ENCODE data around the gene GAS7. TPM values are rescaled to one million over a fixed set of nuclear protein-coding genes. Genes with fewer than 3 reads are reported as not detected.
"Not testable (repeated sequence)": the region's sequence is repeated elsewhere in the genome, so short reads cannot be mapped to it uniquely, and the experiment has no call there.

Gene GAS7
- total RNA-seq, 1 experiment from 2014 or later, result 4.1 TPM

DNA sequence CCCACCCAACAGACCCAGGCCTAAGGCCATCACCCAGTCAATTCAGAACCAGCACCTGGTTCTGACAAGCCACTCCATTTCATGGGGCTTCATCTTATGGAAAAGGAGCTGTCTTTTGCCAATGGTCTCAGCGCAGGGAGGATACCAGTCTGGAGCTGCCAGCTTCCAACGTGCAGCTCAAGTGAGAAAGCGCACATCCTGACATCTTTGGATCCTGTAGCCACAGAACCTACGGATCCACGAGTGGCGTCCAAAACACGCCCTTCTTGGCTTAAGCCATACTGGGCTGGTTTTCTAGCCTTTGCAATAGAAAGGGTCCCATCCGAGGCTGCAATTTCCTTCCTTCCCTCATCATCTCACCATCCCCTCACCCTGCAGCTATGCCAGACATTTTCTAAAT, 101.8 kb downstream of the GAS7 start:
- CTCF ChIA-PET, result no interaction called here
- RAD21 ChIA-PET (ENCODE audit: low non-redundant PET in 1 of 2, low total read pairs in 2 of 2, uncharacterized antibody in 2 of 2, unreplicated experiment in 2 of 2), result no interaction called here
- Histone ChIP-seq H3K36me3 (ENCODE audit: control insufficient read depth in 1 of 2, insufficient read depth in 2 of 2, low read length in 2 of 2) (no peaks in the 10 kb centered on the region), H3K79me2 (ENCODE audit: insufficient read depth, low read length) (no peaks in the 10 kb centered on the region), H4K20me1 (ENCODE audit: insufficient read depth) (no peaks in the 10 kb centered on the region; the same call in 1 of the 2 replicates), H3K4me1 (ENCODE audit: control insufficient read depth in 1 of 2, insufficient read depth in 2 of 2, low read length in 2 of 2) (peaks cover 23 to 41% of the 10 kb centered on the region in 2 experiments), H3K27ac (ENCODE audit: low read depth, low read length) (no peak overlapping the region), H3K4me3 (replicated peaks in 1 of 2; ENCODE audit: low read depth in 1 of 2, low read length in 2 of 2) (no peak overlapping the region), H3K9me2 (ENCODE audit: insufficient read depth) (no peaks in the 10 kb centered on the region), H3K4me2 (ENCODE audit: low read length) (no peak overlapping the region), H3K9me3 (ENCODE audit: control insufficient read depth in 1 of 2, insufficient read depth in 1 of 2, low read depth in 1 of 2, low read length in 2 of 2) (no peaks in the 10 kb centered on the region), H3K27me3 (ENCODE audit: insufficient read depth, low read length) (no peaks in the 10 kb centered on the region; the same call in 1 of the 2 replicates), H3K9ac (ENCODE audit: low read length) (no peak overlapping the region), H2AFZ (ENCODE audit: low read depth, low read length, poor library complexity, severe bottlenecking) (no peak overlapping the region)
- intact Hi-C loops (cut with micrococcal nuclease), result no loop called here
- no peak for DNase-seq (ENCODE audit: low read depth, low spot score)
- BruUV-seq (replicated peaks), result no TSS peak
- TF ChIP-seq EGR1 (IDR thresholded peaks at IDR 0.05; ENCODE audit: low read depth) (no peak), SP1 (IDR thresholded peaks at IDR 0.05; ENCODE audit: low read depth) (no peak), EZH2phosphoT487 (IDR thresholded peaks at IDR 0.05; ENCODE audit: borderline replicate concordance) (no peak), YY1 (IDR thresholded peaks at IDR 0.05; ENCODE audit: extremely low read depth, insufficient replicate concordance, low read depth, low read length) (no peak), CBX3 (IDR thresholded peaks at IDR 0.05; ENCODE audit: low read depth) (no peak), ZFX (IDR thresholded peaks at IDR 0.05) (no peak), EZH2 (IDR thresholded peaks at IDR 0.05) (no peak), SRF (IDR thresholded peaks at IDR 0.05; ENCODE audit: low read depth) (no peak)
- ATAC-seq, result no peak
- POLR2A ChIA-PET, result no interaction called here

DNA sequence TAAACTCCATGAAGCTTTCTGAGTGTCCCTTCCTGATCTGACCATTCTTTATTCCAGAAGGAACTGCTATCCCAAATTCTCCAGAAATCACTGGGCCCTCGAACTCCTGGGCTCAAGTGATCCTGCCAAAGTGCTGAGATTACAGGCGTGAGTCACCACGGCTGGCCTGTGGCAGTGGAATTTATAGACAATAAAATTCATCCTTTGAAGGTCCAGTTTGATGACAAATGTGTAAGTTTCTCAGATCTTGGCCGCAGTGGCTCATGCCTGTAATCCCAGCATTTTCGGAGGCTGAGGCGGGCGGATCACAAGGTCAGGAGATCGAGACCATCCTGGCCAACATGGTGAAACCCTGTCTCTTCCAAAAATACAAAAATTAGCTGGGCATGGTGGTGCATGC, 103.1 kb downstream of the GAS7 start:
- DNase-seq (ENCODE audit: low read depth, low spot score), result peak; percentile 82
- BruUV-seq (replicated peaks), result not testable (repeated sequence)

More for the DNA sequence above, 103.1 kb downstream of the GAS7 start:
- TF ChIP-seq FOSL1 (IDR thresholded peaks at IDR 0.05; ENCODE audit: low read depth) (peak; percentile 84), CBX3 (IDR thresholded peaks at IDR 0.05; ENCODE audit: low read depth) (peak; percentile 82), SIN3A (IDR thresholded peaks at IDR 0.05; ENCODE audit: low read depth) (peak; percentile 75), TCF7L2 (IDR thresholded peaks at IDR 0.05; ENCODE audit: borderline replicate concordance, extremely low read depth, insufficient read depth, insufficient read length) (peak; percentile 90), JUND (IDR thresholded peaks at IDR 0.05) (peak; percentile 89), CEBPB (IDR thresholded peaks at IDR 0.05; ENCODE audit: low read depth) (peak; percentile 60), EGR1 (IDR thresholded peaks at IDR 0.05; ENCODE audit: low read depth) (0 out of 2 replicates have a peak, but pooled peaks have one; percentile 31), SP1 (IDR thresholded peaks at IDR 0.05; ENCODE audit: low read depth) (peak; percentile 67), RAD21 (IDR thresholded peaks at IDR 0.05; ENCODE audit: low read depth) (peak; percentile 33)
- TF ChIP-seq, protein P1, sequence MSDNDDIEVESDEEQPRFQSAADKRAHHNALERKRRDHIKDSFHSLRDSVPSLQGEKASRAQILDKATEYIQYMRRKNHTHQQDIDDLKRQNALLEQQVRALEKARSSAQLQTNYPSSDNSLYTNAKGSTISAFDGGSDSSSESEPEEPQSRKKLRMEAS (IDR thresholded peaks at IDR 0.05), result peak; percentile 54; the same call in 1 of the 2 replicates
- Histone ChIP-seq H3K4me2 (ENCODE audit: low read length) (peak overlapping the region; percentile 37), H3K27me3 (ENCODE audit: insufficient read depth, low read length) (peaks cover 10% of the 10 kb centered on the region; the same call in 1 of the 2 replicates), H3K4me1 (ENCODE audit: control insufficient read depth in 1 of 2, insufficient read depth in 2 of 2, low read length in 2 of 2) (peaks cover 23 to 37% of the 10 kb centered on the region in 2 experiments)
- H3K9me2 ChIP-seq (ENCODE audit: insufficient read depth); H3K9me3 ChIP-seq (ENCODE audit: control insufficient read depth in 1 of 2, insufficient read depth in 1 of 2, low read depth in 1 of 2, low read length in 2 of 2); RAD21 ChIA-PET (ENCODE audit: low non-redundant PET in 1 of 2, low total read pairs in 2 of 2, uncharacterized antibody in 2 of 2, unreplicated experiment in 2 of 2); H3K4me3 ChIP-seq (replicated peaks in 1 of 2; ENCODE audit: low read depth in 1 of 2, low read length in 2 of 2); H4K20me1 ChIP-seq (ENCODE audit: insufficient read depth); H3K9ac ChIP-seq (ENCODE audit: low read length); CTCF ChIA-PET; H2AFZ ChIP-seq (ENCODE audit: low read depth, low read length, poor library complexity, severe bottlenecking); POLR2A ChIA-PET; H3K36me3 ChIP-seq (ENCODE audit: control insufficient read depth in 1 of 2, insufficient read depth in 2 of 2, low read length in 2 of 2); H3K79me2 ChIP-seq (ENCODE audit: insufficient read depth, low read length); intact Hi-C loops (cut with micrococcal nuclease); H3K27ac ChIP-seq (ENCODE audit: low read depth, low read length): not testable (repeated sequence)
- peak; percentile 90 for ATAC-seq

All from HCT116 (cell line).